Neural progenitor cell (in vitro differentiated cells): ENCODE results near the gene ILKAP.

Source experiments
- CTCF ChIP-seq: fragments of 200-600 bp; sonication (generic); IDR thresholded peaks from 2 replicates; pipeline ENCODE4 v1.5.1; 2017; ENCODE audit warnings: antibody characterized with exemption, mild to moderate bottlenecking
- EZH2 ChIP-seq: fragments of 200-600 bp; sonication (generic); IDR thresholded peaks from 2 replicates; pipeline ENCODE4 v1.6.1; 2017; ENCODE audit warnings: antibody characterized with exemption, mild to moderate bottlenecking, moderate library complexity
- EZH2phosphoT487 ChIP-seq: fragments of 200-600 bp; sonication (generic); IDR thresholded peaks from 2 replicates; pipeline ENCODE4 v1.6.1; 2017; ENCODE audit warnings: antibody characterized with exemption

GRCh38 chr2:238144262-238144661 lies 59.2 kb downstream of the ILKAP start:
- TF ChIP-seq CTCF (no peak), EZH2 (no peak), EZH2phosphoT487 (no peak)
